Spleen (tissue), 11 donors: ENCODE data around the gene EPAS1. TPM values are rescaled to one million over a fixed set of nuclear protein-coding genes. Genes with fewer than 3 reads are reported as not detected.

Experiments used
- DNase-seq: peaks from one replicate; pipeline ENCODE4 v3.0.0-alpha.2; 2020
- H3K27ac ChIP-seq, 8 donors: fragments of 200-600 bp; sonication (generic) in 7 of 8; 1 replicate in 4 of 8; 2 replicates in 4 of 8; pipeline versions ENCODE4 v1.5.0 to v1.8.0; 2016 to 2021; ENCODE audit warnings: inconsistent platforms in 4 of 8, mild to moderate bottlenecking in 4 of 8, moderate library complexity in 1 of 8
- H3K27me3 ChIP-seq, 7 donors: fragments of 200-600 bp; sonication (generic) in 6 of 7; replicated peaks in 1 of 7; 1 replicate in 4 of 7; 2 replicates in 3 of 7; pipeline versions ENCODE4 v1.5.0 to v1.8.0; 2016 to 2021; ENCODE audit warnings: inconsistent platforms in 3 of 7, mild to moderate bottlenecking in 1 of 7
- H3K36me3 ChIP-seq, 6 donors: fragments of 200-600 bp; sonication (generic) in 5 of 6; 1 replicate in 4 of 6; 2 replicates in 2 of 6; pipeline versions ENCODE4 v1.5.0 to v1.8.0; 2016 to 2021; ENCODE audit warnings: inconsistent platforms in 2 of 6
- H3K4me1 ChIP-seq, 6 donors: fragments of 200-600 bp; sonication (generic) in 5 of 6; 1 replicate in 3 of 6; 2 replicates in 3 of 6; pipeline versions ENCODE4 v1.5.0 to v1.8.0; 2016 to 2021; ENCODE audit warnings: inconsistent platforms in 3 of 6
- H3K4me3 ChIP-seq, 8 donors: fragments of 200-600 bp; sonication (generic) in 7 of 8; 1 replicate in 4 of 8; 2 replicates in 4 of 8; pipeline versions ENCODE4 v1.5.0 to v1.8.0; 2016 to 2021; ENCODE audit warnings: inconsistent platforms in 4 of 8, mild to moderate bottlenecking in 4 of 8, moderate library complexity in 2 of 8
- H3K9me3 ChIP-seq, 8 donors: fragments of 200-600 bp; sonication (generic) in 7 of 8; 1 replicate in 4 of 8; 2 replicates in 4 of 8; pipeline versions ENCODE4 v1.5.0 to v1.8.0; 2016 to 2021; ENCODE audit warnings: inconsistent platforms in 4 of 8
- POLR2A ChIP-seq, 3 donors: fragments of 450-650 bp; IDR thresholded peaks; one replicate each; pipeline ENCODE4 v1.5.1; 2017; ENCODE audit warnings: antibody characterized with exemption in 3 of 3, mild to moderate bottlenecking in 1 of 3
- POLR2AphosphoS5 ChIP-seq, 3 donors: sonication (generic); formaldehyde crosslinking; IDR thresholded peaks; one replicate each; pipeline ENCODE4 v1.5.1; 2017; ENCODE audit warnings: antibody characterized with exemption in 3 of 3
- WGBS, 5 donors: extraction: QIAGEN DNeasy Blood & Tissue Kit in 3 of 5; methylation state at CpG; one replicate each; pipeline versions ENCODE4 v1.1.5 to v1.1.7; 2013 to 2018; 5-methylcytosine and 5-hydroxymethylcytosine counted together
- intact Hi-C: fragments of 100-400 bp; cut with DNase I; formaldehyde crosslinking; loops from one replicate; pipeline ENCODE4 v1.15.0; 2023; ENCODE audit warnings: low total_unique reads
- polyA plus RNA-seq, 3 donors: library from polyadenylated mRNA; stranded (reverse); fragments of 200-250 nt; gene quantifications; one replicate each; pipeline ENCODE4 v1.2.1, GENCODE V29; 2013
- total RNA-seq, 7 donors: library from RNA; depleted of rRNA in 3 of 7; stranded (reverse); fragments of >200 nt in 3 of 7; fragmentation: NEBNext Ultra II Directional in 4 of 7; extraction: Animal tissue kit (Norgen Biotek cat#: 25700) in 4 of 7; gene quantifications; one replicate each; pipeline versions ENCODE4 v1.1.0 to v1.2.1, GENCODE V29; 2016 to 2021
- TF ChIP-seq, protein P1 (sequence below), 11 experiments: fragments of 200-600 bp in 7 of 11; fragments of 450-650 bp in 4 of 11; sonication (generic) in 4 of 11; IDR thresholded peaks in 8 of 11; conservative IDR thresholded peaks in 3 of 11; 1 replicate in 7 of 11; 2 replicates in 4 of 11; pipeline versions ENCODE4 v1.4.0 to v1.8.0; 2016 to 2021; ENCODE audit warnings: antibody characterized with exemption in 11 of 11, inconsistent platforms in 4 of 11, mild to moderate bottlenecking in 1 of 11
- donor health status: healthy with polysubstance abuse.
- donor health status: DM: no; HTN: no; CAD: no; lungs with moderate emphysema.
- donor health status: DM: no; HTN: no; CAD: no.
- donor health status: Bipolar disorder and iron deficiency.
- donor health status: healthy.
- donor health status: DM: no; HTN: no; CAD: no.
- donor health status: DM: yes; HTN: yes; CAD: no.

Gene EPAS1
- total and polyA plus RNA-seq, 10 donors, result 30.5 to 330 (median 213) TPM

DNA sequence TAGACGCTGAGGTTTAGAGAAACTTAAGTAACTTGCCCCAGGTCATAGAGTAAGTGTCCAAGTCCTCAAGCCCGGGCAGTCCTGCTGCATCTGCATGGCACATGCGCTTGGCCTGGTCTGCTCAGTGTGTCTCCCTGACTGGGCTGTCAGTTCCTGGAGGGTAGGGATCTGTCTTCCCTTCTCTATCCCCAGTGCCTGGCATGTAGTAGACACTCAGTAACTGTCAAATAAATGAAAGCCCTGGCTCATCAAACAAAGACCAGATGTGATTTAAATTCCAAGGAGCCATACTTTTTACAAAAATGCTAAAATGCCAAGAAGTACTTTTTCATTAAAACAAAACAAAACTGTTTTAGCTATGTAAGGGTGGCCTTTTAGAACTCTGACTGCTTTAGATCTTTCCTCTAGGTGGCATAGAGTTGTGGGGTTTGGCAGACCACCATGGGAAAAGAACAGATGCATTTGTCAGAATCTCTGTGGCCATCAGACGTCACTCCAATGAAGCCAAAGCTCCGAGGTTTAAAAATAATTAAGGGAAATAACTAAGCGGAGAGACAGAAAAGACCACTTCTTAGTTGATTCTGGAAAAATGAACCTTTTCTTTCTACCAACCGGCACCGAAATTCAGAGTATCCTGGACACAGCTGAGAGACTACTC, 34.0 kb downstream of the EPAS1 start:
- no peaks in the 10 kb centered on the region for H3K9me3 ChIP-seq
- no peak for DNase-seq
- H3K27ac ChIP-seq, result peak overlapping the region in 4 of 8 donors; percentile 10 to 38 (median 26)
- H3K4me1 ChIP-seq, result peaks cover 7 to 93% (median 50%) of the 10 kb centered on the region in 6 donors
- 66 to 89% (median 84%) methylated on average over 8 of the region's 8 CpGs for WGBS, 5 donors
- no peak overlapping the region for H3K4me3 ChIP-seq
- no peak for TF ChIP-seq POLR2A (IDR thresholded peaks at IDR 0.05)
- TF ChIP-seq, protein P1, sequence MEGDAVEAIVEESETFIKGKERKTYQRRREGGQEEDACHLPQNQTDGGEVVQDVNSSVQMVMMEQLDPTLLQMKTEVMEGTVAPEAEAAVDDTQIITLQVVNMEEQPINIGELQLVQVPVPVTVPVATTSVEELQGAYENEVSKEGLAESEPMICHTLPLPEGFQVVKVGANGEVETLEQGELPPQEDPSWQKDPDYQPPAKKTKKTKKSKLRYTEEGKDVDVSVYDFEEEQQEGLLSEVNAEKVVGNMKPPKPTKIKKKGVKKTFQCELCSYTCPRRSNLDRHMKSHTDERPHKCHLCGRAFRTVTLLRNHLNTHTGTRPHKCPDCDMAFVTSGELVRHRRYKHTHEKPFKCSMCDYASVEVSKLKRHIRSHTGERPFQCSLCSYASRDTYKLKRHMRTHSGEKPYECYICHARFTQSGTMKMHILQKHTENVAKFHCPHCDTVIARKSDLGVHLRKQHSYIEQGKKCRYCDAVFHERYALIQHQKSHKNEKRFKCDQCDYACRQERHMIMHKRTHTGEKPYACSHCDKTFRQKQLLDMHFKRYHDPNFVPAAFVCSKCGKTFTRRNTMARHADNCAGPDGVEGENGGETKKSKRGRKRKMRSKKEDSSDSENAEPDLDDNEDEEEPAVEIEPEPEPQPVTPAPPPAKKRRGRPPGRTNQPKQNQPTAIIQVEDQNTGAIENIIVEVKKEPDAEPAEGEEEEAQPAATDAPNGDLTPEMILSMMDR (IDR thresholded peaks at IDR 0.05 in 8 of 11, conservative IDR thresholded peaks at IDR 0.05 in 3 of 11), result no peak
- no peak for TF ChIP-seq POLR2AphosphoS5 (IDR thresholded peaks at IDR 0.05)
- intact Hi-C loops, result no loop called here
- H3K36me3 ChIP-seq, result no peaks in the 10 kb centered on the region
- H3K27me3 ChIP-seq, result no peaks in the 10 kb centered on the region

DNA sequence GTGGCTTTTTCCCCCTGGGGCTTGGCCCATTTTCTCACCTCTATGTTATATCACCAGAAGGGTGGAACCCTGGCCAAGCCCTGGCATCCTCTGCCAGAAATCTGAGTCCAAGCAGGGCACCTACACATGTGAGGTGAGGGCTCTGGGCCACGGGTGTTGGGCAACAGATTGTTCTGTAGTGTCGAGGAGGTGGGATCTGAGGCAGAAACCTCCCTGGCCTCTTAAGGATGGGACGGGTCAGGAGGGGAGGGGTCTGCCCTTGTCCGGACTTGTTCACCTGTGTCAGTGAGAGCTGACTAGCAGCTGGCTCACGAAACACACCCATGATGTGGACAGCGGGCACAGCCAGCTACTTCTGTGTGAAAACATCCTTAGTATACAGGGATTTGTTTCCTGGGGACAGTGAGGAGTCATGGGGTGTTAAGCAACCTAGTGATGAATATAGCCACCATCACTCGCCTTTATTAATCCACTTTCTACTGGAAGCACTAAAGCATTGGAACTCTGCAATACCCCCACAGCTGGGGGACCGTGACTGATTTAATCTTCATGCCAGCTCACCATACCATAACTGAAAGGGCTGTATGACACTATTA, 35.6 kb downstream of the EPAS1 start:
- Histone ChIP-seq H3K27me3 (no peaks in the 10 kb centered on the region), H3K9me3 (no peaks in the 10 kb centered on the region), H3K36me3 (no peaks in the 10 kb centered on the region), H3K4me1 (peaks cover 5 to 96% (median 52%) of the 10 kb centered on the region in 6 donors), H3K27ac (peak overlapping the region in 6 of 8 donors; percentile 28 to 75 (median 72)), H3K4me3 (no peak overlapping the region)
- TF ChIP-seq, protein P1 (IDR thresholded peaks at IDR 0.05 in 8 of 11, conservative IDR thresholded peaks at IDR 0.05 in 3 of 11), result no peak
- no peak for TF ChIP-seq POLR2AphosphoS5 (IDR thresholded peaks at IDR 0.05)
- no peak for TF ChIP-seq POLR2A (IDR thresholded peaks at IDR 0.05)
- DNase-seq, result no peak
- intact Hi-C loops, result no loop called here
- WGBS, 5 donors, result 88 to 95% (median 90%) methylated on average over 8 of the region's 8 CpGs

DNA sequence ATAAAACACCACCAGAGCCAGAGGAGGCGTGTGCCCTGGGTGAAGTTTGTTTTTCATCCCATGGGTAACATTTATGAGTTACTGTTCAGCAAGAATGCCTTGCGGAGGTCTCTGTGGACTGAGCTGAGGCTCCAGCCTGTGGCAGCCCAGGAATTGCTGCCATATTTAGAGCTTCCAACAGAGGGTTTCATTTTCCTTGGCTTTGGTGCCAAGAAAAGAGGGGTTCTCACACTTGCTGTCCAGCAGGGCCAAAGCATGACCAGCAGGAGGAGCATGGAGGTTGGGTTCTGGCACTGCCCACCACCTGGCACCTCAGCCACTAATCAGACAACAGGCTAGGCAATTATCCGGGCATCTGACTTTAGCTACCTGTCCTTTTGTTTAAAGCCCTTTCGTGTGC, 36.7 kb downstream of the EPAS1 start:
- no peak for TF ChIP-seq POLR2A (IDR thresholded peaks at IDR 0.05)
- TF ChIP-seq, protein P1 (IDR thresholded peaks at IDR 0.05 in 8 of 11, conservative IDR thresholded peaks at IDR 0.05 in 3 of 11), result peak in 4 of 11 experiments; percentile 12 to 34 (median 22)
- TF ChIP-seq POLR2AphosphoS5 (IDR thresholded peaks at IDR 0.05), result peak in 1 of 3 donors; percentile 10
- H3K9me3 ChIP-seq, result no peaks in the 10 kb centered on the region
- WGBS, 5 donors, result 87 to 95% (median 89%) methylated on average over 4 of the region's 4 CpGs
- H3K27me3 ChIP-seq, result no peaks in the 10 kb centered on the region
- intact Hi-C loops, result no loop called here
- H3K27ac ChIP-seq, result peak overlapping the region in 7 of 8 donors; percentile 30 to 75 (median 71)
- H3K36me3 ChIP-seq, result no peaks in the 10 kb centered on the region
- peaks cover 5 to 96% (median 49%) of the 10 kb centered on the region in 6 donors for H3K4me1 ChIP-seq
- no peak for DNase-seq
- no peak overlapping the region for H3K4me3 ChIP-seq
